Globus pallidus (tissue), 1 donor: Measurements from ENCODE around the gene RNU6-9.
"Not testable (repeated sequence)": the region's sequence is repeated elsewhere in the genome, so short reads cannot be mapped to it uniquely, and the experiment has no call there.

Source experiments
- DNase-seq: peaks from one replicate; pipeline ENCODE4 v3.0.0-alpha.2; 2015; ENCODE audit warnings: low spot score

Gene RNU6-9

DNA sequence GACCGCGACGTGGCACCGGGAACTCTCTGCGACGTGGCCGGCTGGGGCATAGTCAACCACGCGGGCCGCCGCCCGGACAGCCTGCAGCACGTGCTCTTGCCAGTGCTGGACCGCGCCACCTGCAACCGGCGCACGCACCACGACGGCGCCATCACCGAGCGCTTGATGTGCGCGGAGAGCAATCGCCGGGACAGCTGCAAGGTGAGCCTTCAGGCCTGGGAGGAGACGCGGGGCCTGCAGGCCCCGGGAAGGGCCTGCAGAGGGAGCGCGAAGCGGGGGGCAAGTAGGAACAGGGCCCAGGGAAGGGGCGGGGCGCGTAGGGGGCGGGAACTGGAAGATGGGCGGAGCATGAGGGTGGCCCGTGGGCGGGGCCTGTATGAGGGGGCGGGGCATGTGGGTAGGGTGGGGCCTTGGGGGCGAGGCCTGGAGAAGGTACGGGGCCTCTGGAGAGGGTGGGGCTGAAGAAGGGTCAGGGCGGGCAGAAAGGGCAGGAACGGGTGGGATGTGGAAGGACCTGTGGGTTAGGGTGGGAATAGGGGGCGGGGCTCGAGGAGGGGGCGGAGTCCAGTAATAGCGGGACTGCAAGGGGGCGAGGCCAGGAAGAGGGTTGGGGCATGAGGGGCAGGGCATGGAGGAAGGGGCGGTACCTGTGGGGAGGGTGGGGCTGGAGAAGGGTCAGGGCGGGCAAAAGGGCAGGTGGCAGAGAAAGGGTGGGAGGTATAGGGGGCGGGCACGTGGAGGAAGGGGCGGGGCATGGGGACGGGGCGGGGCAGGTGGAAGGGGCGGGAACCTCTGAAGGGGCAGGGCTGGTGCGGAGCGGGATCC lies 31.3 kb upstream of the RNU6-9 start:
- DNase-seq = no peak

GRCh38 chr19:862581-863314 lies 30.5 kb upstream of the RNU6-9 start:
- DNase-seq = no peak

DNA sequence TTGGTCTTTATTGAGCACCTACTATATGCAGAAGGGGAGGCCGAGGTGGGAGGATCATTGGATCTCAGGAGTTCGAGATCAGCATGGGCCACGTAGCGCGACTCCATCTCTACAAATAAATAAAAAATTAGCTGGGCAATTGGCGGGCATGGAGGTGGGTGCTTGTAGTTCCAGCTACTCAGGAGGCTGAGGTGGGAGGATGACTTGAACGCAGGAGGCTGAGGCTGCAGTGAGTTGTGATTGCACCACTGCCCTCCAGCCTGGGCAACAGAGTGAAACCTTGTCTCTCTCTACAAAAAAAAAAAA lies 30.0 kb upstream of the RNU6-9 start:
- no peak for DNase-seq

GRCh38 chr19:866769-867300 lies 26.4 kb upstream of the RNU6-9 start:
- no peak for DNase-seq

GRCh38 chr19:867301-867793 lies 25.9 kb upstream of the RNU6-9 start:
- DNase-seq = no peak

DNA sequence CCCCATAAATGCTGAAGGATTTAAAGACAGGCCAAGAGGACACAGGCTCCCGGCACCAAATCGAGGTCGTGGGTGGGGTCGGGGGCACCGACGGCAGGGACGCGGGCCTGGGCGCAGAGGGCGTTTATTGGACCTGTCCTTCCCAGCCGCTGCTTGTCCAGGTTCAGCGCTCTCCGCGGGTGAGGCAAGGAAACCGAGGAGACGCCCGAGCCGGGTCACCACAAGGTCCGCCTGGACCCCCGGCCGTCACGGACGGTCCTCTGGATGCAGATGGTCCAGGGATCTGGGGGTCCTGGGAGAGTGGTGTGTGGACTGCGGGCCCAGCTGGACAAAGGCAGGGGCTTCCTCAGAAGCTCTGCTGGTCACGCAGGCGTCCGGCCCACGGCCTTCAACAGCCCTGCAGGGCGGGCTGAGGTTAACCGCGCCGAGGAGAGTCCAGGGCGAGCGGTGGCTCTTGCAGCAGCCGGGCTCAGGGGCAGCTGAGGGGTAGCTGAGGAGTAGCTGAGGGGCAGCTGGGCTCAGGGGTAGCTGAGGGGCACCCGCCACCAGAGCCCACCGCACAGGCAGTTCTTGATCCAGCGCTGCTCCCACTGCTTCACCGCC lies 25.3 kb upstream of the RNU6-9 start:
- DNase-seq = no peak

- no peak for DNase-seq
Measured at GRCh38 chr19:868458-869244, 24.6 kb upstream of the RNU6-9 start.

DNA sequence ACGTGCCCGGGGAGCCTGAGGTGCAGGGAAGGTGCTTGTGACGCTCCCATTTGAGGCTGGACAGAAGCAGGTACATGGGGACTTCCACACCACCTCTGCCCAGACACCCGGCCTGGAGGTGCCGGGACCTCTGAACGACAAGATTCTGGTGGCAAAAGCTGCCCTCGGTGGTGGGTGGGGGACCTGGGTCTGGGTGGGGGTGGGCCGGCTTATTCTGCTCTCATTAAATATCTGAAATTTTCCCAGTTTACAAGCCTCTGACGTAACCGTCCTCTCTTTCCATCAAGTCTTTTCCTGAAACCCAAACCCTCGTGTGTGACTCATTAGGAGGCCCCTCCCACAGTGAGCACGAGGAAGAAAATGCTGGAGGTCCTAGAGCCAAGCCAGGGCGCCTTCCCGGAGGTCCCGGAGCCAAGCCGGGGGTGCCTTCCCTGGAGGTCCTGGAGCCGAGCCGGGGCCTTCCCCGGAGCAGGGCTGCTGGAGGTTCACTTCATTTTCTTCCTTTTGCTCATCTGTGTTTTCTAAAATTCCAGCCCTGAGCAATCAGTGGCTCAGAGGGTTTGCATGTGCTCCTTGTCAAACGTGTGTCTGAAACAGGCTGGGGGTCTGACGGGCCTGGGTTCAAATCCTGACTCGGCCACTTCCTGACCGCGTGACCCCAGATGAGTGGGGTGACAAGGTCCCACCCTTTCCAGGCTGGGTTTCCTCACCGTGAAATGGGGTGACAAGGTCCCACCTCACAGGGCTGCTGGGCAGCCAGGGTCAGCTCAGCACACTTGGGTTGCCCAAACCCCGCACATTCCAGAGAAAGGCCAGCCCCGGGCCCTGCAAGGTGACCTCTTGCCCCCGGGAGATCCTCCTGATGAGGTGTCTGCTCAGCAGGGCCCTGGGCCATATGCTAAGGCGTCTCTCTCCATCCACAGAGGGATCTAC lies 23.8 kb upstream of the RNU6-9 start:
- DNase-seq = no peak

DNA sequence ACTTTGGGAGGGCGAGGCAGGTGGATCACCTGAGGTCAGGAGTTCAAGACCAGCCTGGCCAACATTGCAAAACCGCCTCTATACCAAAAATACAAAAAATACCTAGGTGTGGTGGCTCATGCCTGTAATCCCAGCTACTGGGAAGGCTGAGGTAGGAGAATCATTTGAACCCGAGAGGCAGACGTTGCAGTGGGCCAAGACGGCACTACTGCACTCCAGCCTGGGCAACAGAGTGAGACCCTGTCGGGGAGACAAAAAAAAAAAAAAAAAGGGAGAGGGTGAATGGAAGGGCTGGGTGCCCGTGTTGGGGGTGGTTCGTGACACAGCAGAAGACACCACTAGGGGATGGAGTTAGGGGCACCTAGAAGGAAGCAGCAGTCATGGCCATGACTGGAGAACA lies 23.0 kb upstream of the RNU6-9 start:
- no peak for DNase-seq

DNA sequence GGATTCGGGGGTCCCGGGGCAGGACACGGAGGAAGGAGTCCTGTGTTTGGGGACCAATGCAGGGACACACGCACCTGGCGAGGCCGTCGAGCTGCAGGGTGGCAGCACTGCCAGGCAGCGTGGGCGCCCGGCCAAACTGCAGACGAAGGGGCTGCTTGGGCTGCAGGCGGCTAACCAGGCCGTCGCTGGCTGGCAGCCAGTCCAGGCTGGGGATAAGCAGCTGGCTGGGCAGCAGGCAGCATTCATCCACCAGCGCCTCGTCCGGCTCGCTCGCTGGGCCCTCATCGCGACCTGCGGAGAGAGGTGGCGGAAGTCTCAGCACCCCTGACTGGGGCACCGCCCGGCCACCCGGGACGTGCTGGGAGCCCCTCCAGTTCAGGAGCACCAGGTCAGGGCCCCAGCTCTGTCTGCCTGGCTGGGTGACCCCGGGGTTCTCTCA lies 22.3 kb upstream of the RNU6-9 start:
- DNase-seq = no peak

GRCh38 chr19:871446-872265 lies 21.6 kb upstream of the RNU6-9 start:
- no peak for DNase-seq

DNA sequence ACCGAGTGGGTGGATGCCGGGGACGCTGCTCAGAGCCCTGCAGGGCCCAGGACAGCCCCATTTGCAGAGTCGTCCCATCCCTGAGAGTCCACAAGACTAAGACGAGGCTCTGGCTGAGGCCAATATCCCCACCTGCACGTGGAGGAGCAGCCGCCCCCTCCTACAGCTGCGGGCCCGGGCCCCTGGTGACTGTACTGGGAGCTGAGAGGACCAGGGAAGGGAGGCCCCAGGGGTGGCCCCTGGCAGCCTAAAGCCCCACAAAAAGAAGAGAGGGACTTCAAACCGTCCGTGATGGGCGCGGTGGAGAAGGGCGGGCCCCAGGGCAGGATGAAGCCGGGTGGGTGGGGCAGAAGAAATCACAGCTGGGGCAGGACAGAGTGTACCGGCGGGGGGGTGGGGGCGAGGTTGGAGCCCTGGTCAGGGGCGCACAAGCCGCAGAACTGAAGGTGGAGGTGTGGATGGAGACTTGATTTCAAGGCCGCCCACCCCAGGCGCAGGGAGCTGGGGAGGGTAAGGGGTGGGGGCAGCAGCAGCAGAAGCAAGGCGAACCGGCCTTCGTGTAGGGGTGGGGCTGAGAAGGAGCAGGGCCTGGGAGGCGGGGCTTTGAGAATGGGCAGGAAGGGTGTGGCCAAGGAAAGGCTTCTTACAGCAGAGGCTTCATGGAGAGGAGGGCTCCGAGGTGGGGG lies 20.9 kb upstream of the RNU6-9 start:
- DNase-seq = no peak

DNA sequence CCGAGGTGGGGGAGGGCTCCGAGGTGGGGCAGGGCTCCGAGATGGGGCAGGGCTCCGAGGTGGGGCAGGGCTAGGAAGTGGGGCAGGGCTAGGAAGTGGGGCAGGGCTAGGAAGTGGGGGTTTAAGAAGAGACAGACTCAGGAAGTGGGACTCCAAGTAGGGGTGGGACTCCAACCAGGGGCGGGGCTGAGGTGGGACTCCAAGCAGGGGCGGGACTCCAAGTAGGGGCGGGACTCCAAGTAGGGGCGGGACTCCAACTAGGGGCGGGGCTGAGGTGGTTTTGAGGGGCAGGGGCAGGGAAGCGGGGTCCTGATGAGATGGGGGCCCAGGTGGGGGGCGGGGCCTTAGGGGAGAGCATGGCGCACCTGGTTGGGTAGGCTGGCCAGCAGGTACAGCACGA lies 20.2 kb upstream of the RNU6-9 start:
- DNase-seq = no peak

GRCh38 chr19:873561-874041 lies 19.7 kb upstream of the RNU6-9 start:
- no peak for DNase-seq

DNA sequence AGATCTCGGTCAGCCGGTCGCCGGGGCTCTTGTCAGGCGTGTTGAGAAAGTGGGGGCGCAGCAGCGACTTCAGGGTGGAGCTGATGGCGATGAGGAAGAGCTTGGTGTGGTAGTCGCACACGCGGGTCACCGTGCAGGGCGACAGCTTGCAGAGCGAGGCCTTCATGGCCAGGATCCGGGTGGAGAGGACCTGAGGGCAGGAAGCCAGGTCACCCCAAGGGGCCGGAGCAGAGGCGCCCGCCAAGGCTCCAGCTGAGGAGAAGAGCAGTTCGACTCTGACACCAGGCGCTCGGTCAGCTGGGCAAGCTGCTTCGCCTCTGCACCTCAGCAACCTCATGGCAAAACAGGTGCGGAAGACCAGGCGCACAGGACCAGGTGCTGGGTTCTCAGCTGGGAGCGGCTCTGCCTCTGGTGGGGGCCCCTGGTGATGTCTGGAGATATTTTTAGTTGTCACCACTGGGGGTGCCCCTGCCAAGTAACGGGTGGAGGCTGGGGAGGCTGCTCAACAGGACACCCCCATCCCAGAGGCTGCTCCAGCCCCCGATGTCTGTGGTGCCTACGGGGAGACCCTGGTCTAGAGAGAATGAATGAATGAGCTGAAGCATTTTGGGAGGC lies 17.9 kb upstream of the RNU6-9 start:
- no peak for DNase-seq

GRCh38 chr19:876089-876488 lies 17.2 kb upstream of the RNU6-9 start:
- DNase-seq = no peak

- DNase-seq = no peak
Measured at GRCh38 chr19:876780-877314, 16.4 kb upstream of the RNU6-9 start.

- not testable (repeated sequence) for DNase-seq
Measured at GRCh38 chr19:877992-878660, 15.2 kb upstream of the RNU6-9 start.
